AG04450 (cell line): ENCODE measurements around the gene EHMT2. TPM values are rescaled to one million over a fixed set of nuclear protein-coding genes. Genes with fewer than 3 reads are reported as not detected.
"Not testable (repeated sequence)": the region's sequence is repeated elsewhere in the genome, so short reads cannot be mapped to it uniquely, and the experiment has no call there.

Source experiments
- CTCF ChIA-PET: fragments of 300-600, 350-600 bp; formaldehyde crosslinking; extraction: SDS; loops from one replicate; lab custom pipeline; 2022; ENCODE audit warnings: antibody characterized with exemption, inconsistent platforms; lab: Charles Lee
- POLR2A ChIA-PET: fragments of 350-600 bp; formaldehyde crosslinking; extraction: SDS; loops from one replicate; lab custom pipeline; 2021; ENCODE audit warnings: antibody characterized with exemption, inconsistent platforms; lab: Yijun Ruan, JAX
- DNase-seq: peaks from one replicate; pipeline ENCODE4 v3.0.0-alpha.2; 2011; ENCODE audit warnings: low read depth, low spot score
- H3K27ac ChIP-seq: one replicate; pipeline ENCODE4 v1.5.1; 2012; ENCODE audit warnings: low read depth, low read length, control low read depth
- H3K27me3 ChIP-seq: one replicate; pipeline ENCODE4 v1.6.0; 2012; ENCODE audit warnings: low read length; ENCODE audit not compliant: control insufficient read depth, insufficient read depth
- H3K4me3 ChIP-seq: 2 replicates; pipeline ENCODE4 v1.5.1; 2011; ENCODE audit warnings: mild to moderate bottlenecking, low read depth, low read length, control low read depth
- H3K9me3 ChIP-seq: 2 replicates; pipeline ENCODE4 v1.5.1; 2012; ENCODE audit warnings: low read length; ENCODE audit not compliant: control insufficient read depth, insufficient read depth
- polyA plus RNA-seq: library from polyadenylated mRNA; depleted of rRNA; stranded (reverse); fragments of >200 nt; gene quantifications from 2 replicates; pipeline ENCODE4 v1.2.3, GENCODE V29; 2011
- TF ChIP-seq, protein P1 (sequence below): IDR thresholded peaks from 2 replicates; pipeline ENCODE4 v1.5.1; 2011; ENCODE audit warnings: low read depth, low read length, control low read depth, inconsistent platforms

Gene EHMT2
- polyA plus RNA-seq, 1 experiment: 23.8 TPM

DNA sequence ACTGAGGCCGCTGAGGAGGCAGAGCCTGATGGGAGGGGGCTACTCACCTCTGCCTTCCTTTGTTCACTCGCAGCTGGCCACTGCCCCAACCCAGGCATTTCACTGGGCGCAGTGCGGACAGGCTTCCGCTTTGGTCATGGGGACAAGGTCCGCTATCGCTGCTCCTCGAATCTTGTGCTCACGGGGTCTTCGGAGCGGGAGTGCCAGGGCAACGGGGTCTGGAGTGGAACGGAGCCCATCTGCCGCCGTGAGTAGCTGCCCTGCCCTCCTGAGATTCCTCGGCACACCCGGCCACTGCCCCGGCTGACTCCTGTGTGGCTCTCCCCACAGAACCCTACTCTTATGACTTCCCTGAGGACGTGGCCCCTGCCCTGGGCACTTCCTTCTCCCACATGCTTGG is 36.0 kb upstream of the EHMT2 start:
- ChIA-PET CTCF (no interaction called here), POLR2A (no interaction called here)
- no peak overlapping the region for H3K27ac ChIP-seq
- no peak overlapping the region for H3K4me3 ChIP-seq
- TF ChIP-seq, protein P1, sequence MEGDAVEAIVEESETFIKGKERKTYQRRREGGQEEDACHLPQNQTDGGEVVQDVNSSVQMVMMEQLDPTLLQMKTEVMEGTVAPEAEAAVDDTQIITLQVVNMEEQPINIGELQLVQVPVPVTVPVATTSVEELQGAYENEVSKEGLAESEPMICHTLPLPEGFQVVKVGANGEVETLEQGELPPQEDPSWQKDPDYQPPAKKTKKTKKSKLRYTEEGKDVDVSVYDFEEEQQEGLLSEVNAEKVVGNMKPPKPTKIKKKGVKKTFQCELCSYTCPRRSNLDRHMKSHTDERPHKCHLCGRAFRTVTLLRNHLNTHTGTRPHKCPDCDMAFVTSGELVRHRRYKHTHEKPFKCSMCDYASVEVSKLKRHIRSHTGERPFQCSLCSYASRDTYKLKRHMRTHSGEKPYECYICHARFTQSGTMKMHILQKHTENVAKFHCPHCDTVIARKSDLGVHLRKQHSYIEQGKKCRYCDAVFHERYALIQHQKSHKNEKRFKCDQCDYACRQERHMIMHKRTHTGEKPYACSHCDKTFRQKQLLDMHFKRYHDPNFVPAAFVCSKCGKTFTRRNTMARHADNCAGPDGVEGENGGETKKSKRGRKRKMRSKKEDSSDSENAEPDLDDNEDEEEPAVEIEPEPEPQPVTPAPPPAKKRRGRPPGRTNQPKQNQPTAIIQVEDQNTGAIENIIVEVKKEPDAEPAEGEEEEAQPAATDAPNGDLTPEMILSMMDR: no peak
- DNase-seq: no peak
- H3K27me3 ChIP-seq: no peaks in the 10 kb centered on the region
- H3K9me3 ChIP-seq: no peaks in the 10 kb centered on the region

DNA sequence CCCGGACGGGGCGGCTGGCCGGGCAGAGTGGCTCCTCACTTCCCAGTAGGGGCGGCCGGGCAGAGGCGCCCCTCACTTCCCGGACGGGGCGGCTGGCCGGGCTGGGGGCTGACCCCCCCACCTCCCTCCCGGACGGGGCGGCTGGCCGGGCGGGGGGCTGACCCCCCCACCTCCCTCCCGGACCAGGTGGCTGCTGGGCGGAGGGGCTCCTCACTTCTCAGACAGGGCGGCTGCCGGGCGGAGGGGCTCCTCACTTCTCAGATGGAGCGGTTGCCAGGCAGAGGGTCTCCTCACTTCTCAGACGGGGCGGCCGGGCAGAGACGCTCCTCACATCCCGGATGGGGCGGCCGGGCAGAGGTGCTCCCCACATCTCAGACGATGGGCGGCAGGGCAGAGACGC is 34.6 kb upstream of the EHMT2 start:
- POLR2A ChIA-PET: not testable (repeated sequence)

DNA sequence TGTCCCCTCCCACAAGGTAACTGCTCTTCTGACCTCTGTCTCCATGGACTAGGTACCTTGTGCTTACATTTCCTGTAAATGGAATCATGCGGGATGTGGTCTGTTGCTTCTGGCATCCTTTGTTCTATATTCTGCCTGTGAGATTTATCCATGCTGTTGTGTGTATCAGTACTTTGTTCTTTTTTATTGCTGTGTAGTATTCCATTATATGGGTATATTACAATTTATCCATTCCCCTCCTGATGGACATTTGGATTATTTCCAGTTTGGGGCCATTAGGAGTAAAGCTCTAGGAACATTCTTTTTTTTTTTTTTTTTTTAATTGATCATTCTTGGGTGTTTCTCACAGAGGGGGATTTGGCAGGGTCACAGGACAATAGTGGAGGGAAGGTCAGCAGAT is 33.5 kb upstream of the EHMT2 start:
- no peak overlapping the region for H3K27ac ChIP-seq
- CTCF ChIA-PET: interaction anchor here (1.1 to 1.3 kb wide), 2 partner anchors 8 to 21 kb away, joined by 4 to 7 read pairs; no protein-coding TSS in a partner anchor
- DNase-seq: no peak
- TF ChIP-seq, protein P1: no peak
- H3K9me3 ChIP-seq: no peaks in the 10 kb centered on the region; the same call in 1 of the 2 replicates
- H3K4me3 ChIP-seq: no peak overlapping the region
- POLR2A ChIA-PET: no interaction called here
- peaks cover 1% of the 10 kb centered on the region for H3K27me3 ChIP-seq

More for the DNA sequence above, 34.6 kb upstream of the EHMT2 start:
- CTCF ChIA-PET, H3K27me3 ChIP-seq, H3K4me3 ChIP-seq, DNase-seq, H3K27ac ChIP-seq, H3K9me3 ChIP-seq: not testable (repeated sequence)

DNA sequence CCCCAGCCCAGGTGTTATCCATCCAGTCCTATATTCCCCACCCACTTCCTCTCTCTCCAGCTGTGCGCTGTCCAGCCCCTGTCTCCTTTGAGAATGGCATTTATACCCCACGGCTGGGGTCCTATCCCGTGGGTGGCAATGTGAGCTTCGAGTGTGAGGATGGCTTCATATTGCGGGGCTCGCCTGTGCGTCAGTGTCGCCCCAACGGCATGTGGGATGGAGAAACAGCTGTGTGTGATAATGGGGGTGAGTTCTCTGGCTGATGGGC is 31.1 kb upstream of the EHMT2 start:
- Histone ChIP-seq H3K27ac (no peak overlapping the region), H3K27me3 (peaks cover 3% of the 10 kb centered on the region), H3K4me3 (no peak overlapping the region), H3K9me3 (no peaks in the 10 kb centered on the region; the same call in 1 of the 2 replicates)
- DNase-seq: no peak
- CTCF ChIA-PET: no interaction called here
- POLR2A ChIA-PET: no interaction called here
- TF ChIP-seq, protein P1: no peak

DNA sequence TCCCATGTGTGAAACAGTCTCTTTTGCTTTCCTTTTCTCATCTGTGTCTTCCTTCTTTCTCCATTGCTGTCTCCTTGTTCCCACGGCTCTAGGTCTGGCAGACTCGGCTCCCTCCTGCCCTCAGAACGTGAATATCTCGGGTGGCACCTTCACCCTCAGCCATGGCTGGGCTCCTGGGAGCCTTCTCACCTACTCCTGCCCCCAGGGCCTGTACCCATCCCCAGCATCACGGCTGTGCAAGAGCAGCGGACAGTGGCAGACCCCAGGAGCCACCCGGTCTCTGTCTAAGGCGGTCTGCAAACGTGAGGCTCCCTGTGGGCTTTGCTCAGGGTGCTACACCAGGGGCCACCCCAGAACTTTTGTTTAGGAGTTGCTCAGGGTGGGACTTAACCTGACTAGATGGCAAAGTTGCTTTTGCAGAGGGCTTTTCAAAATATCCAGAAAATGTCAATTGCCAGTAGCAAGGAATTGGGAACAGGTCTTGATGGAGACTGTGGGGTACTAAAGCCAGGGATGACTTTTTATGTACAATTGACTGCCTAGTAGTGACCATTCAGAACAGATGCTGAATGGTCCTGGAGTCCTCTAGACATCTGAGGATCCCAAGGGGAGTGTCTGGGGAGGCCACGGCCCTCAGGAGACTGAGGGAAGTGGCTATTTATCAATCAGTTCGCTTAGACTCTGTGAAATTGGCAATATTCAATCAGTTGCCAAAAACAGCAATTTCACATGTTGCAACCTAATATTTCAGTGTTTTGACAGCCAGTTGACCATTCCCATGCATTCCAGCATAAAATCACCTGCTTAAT is 30.6 kb upstream of the EHMT2 start:
- ChIA-PET POLR2A (no interaction called here), CTCF (no interaction called here)
- no peaks in the 10 kb centered on the region; the same call in 1 of the 2 replicates for H3K9me3 ChIP-seq
- H3K27ac ChIP-seq: no peak overlapping the region
- no peak overlapping the region for H3K4me3 ChIP-seq
- TF ChIP-seq, protein P1: no peak
- peaks cover 3% of the 10 kb centered on the region for H3K27me3 ChIP-seq
- no peak for DNase-seq
